Heart left ventricle (tissue), 13 donors: Measurements from ENCODE around the gene ALDH1L1.

ENCODE experiments used
- POLR2A ChIP-seq, 2 donors: fragments of 450-650 bp; IDR thresholded peaks; one replicate each; pipeline ENCODE4 v1.6.1; 2017; ENCODE audit warnings: antibody characterized with exemption in 2 of 2, mild to moderate bottlenecking in 2 of 2, moderate library complexity in 2 of 2
- TF ChIP-seq, protein P1 (sequence below), 12 donors: fragments of 200-600 bp; sonication (generic) in 4 of 12; IDR thresholded peaks; one replicate each; pipeline versions ENCODE4 v1.5.0 to v1.8.0; 2018 to 2022; ENCODE audit warnings: antibody characterized with exemption in 12 of 12, mild to moderate bottlenecking in 5 of 12
- donor health status: ischemic (EF 13 %, LVEDD 7.1; RV severe dilation, severe dysfunction).
- donor health status: DM: no; HTN: yes; CAD: no.
- donor health status: DM: no; HTN: no; CAD: no.
- donor health status: ischemic (EF 25% LVEDD 6.9; RV normal size, moderate dysfunction).
- donor health status: ischemic (EF 25% LVEDD 5.7; RV mildly dilated, moderate dysfunction).
- donor health status: ischemic (EF 35%, LVEDD 5.7; RV mildly dilated, moderate dysfunction).
- donor health status: nonischemic (EF 11% LVEDD 7.7; RV severe dilation, severe dysfunction).
- donor health status: DM: yes; HTN: yes; CAD: no.
- donor health status: PGD.
- donor health status: ischemic (EF 29% LVEDD 5.4; RV normal size, mild dysfunction).
- donor health status: nonischemic (EF 23%, LVEDD 6.1; RV moderate dilation, normal function).

DNA sequence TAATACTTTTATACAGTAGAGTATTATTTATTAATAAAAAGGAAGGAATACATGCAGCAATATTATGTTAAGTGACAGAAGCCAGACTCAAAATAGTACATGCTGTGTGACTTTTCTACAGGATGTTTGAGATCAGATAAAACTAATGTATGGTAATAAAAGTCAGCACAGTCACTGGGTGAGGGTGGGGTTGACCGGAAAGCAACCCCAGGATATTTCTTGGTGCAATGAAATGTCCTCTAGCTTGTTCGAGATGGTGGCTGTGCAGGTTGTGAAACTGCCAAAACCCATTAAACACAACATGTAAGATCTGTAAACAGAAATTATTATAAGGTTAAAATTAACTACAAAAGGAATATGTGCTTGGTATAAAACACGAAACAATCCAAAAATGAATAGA is 20.8 kb upstream of the ALDH1L1 start:
- TF ChIP-seq, protein P1, sequence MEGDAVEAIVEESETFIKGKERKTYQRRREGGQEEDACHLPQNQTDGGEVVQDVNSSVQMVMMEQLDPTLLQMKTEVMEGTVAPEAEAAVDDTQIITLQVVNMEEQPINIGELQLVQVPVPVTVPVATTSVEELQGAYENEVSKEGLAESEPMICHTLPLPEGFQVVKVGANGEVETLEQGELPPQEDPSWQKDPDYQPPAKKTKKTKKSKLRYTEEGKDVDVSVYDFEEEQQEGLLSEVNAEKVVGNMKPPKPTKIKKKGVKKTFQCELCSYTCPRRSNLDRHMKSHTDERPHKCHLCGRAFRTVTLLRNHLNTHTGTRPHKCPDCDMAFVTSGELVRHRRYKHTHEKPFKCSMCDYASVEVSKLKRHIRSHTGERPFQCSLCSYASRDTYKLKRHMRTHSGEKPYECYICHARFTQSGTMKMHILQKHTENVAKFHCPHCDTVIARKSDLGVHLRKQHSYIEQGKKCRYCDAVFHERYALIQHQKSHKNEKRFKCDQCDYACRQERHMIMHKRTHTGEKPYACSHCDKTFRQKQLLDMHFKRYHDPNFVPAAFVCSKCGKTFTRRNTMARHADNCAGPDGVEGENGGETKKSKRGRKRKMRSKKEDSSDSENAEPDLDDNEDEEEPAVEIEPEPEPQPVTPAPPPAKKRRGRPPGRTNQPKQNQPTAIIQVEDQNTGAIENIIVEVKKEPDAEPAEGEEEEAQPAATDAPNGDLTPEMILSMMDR (IDR thresholded peaks at IDR 0.05): no peak
- TF ChIP-seq POLR2A (IDR thresholded peaks at IDR 0.05): no peak
